ENCODE measurements around the gene SOX5.
A peak's percentile ranks its signal among the peaks of the same experiment; 100 is the strongest.

The SOX5 gene

DNA sequence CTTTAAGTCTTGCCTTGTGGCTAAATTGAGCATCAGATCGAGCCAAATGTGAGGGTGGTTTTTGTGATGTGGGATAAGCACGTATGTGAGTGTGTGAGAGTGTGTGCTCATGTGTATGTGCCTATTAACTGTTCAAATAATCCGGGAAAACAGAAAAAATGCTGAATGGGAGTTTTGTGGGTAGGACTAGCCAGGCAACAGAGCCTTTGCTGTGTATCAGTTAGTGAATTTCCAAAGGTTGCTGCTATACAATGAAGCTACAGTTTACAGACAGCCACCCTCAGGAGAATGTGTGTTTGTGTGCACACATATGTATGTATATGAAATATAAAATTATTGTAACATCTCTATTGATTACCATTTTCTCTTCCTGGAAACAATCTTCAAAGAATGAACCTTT, 154.0 kb downstream of the SOX5 start:
- no peak for TF ChIP-seq CTCF (IDR thresholded peaks at IDR 0.05; ENCODE audit: insufficient read depth, missing control alignments)
- FAIRE-seq (no peak), DNase-seq (ENCODE audit: insufficient read length, low spot score) (no peak)

- TF ChIP-seq CTCF (IDR thresholded peaks at IDR 0.05; ENCODE audit: insufficient read depth, missing control alignments), result no peak
- DNase-seq (ENCODE audit: insufficient read length, low spot score) (no peak), FAIRE-seq (no peak)
Observed at GRCh38 chr12:23781118-23781517, 168.4 kb downstream of the SOX5 start.

DNA sequence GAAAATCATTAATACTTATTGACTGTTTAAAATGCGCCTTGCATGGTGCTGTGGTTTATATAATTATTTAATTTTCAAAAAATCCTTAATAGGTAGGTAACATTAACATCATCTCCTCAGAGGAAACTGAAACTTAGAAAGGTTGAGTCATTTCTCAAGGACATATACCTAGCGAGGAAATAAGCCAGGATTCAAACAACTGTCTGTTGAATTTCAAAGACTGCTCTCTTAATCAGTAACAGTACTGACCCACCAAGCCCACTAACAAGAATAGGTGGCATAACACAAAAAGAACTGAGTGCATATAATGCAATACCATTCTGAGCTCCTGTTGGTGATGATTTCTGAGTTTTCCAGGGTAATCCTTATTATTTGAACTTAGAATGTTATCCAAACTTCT, 174.3 kb downstream of the SOX5 start:
- FAIRE-seq, result no peak
- TF ChIP-seq CTCF (IDR thresholded peaks at IDR 0.05; ENCODE audit: insufficient read depth, missing control alignments), result no peak

DNA sequence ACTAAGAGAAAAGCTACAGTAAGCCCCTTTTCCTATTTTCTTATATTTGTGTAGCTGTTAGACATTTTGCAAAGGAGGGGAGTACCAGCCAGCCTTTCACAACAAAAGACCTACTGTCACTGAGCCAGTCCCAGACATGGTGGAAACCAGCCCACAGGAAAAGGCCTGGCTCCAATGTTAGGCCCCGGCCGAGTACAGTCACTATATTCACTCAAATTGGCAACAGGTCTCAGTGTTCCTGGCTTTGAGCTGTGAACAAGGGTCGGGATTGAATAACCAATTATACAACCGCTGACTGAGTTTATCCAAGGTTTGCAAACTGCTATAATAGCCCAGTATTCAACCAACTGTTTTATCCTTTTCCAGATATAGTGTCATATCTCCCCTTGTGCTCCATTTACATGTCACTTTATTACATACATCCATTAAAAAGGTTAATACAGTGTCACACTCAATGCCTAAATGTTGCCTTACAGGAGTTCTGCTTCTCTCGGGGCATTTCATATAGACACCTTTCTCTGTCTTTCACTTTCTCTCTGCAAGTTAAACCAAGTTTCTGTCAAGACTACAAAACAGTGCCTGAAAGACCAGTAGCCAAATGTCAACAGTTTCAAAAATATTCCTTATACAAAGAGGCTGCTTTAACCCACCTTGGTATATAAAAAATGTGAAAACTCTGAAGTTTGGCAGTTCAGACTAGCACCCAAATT, 178.1 kb downstream of the SOX5 start:
- peak; percentile 6 for FAIRE-seq
- no peak for DNase-seq (ENCODE audit: insufficient read length, low spot score)
- no peak for TF ChIP-seq CTCF (IDR thresholded peaks at IDR 0.05; ENCODE audit: insufficient read depth, missing control alignments)

More for the DNA sequence above, 174.3 kb downstream of the SOX5 start:
- DNase-seq (ENCODE audit: insufficient read length, low spot score), result no peak

- FAIRE-seq (no peak), DNase-seq (ENCODE audit: insufficient read length, low spot score) (no peak)
- TF ChIP-seq CTCF (IDR thresholded peaks at IDR 0.05; ENCODE audit: insufficient read depth, missing control alignments), result no peak
Observed at GRCh38 chr12:23770202-23770938, 179.1 kb downstream of the SOX5 start.

- TF ChIP-seq CTCF (IDR thresholded peaks at IDR 0.05; ENCODE audit: insufficient read depth, missing control alignments), result no peak
- FAIRE-seq (no peak), DNase-seq (ENCODE audit: insufficient read length, low spot score) (no peak)
Observed at GRCh38 chr12:23767834-23768233, 181.6 kb downstream of the SOX5 start.

DNA sequence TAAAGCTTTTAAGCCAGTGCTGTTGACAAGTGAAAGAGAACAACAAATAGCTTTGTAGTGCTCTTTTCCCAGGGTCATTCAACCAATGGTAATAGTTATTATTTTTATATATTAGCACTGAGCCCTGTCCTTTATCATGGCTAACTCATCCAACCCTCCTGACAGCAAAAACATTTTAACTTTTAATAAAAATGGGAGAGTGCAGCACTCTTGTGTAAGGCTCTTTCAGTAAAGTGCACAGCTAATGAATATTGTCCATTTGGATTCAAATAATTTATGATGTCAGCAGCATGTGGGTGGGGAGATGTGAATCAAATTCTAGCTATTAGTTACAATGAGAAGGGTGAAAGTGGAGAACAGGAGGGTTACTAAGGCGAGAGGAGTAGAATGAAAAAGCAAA, 185.7 kb downstream of the SOX5 start:
- DNase-seq (ENCODE audit: insufficient read length, low spot score) (no peak), FAIRE-seq (no peak)
- no peak for TF ChIP-seq CTCF (IDR thresholded peaks at IDR 0.05; ENCODE audit: insufficient read depth, missing control alignments)
